Ishikawa (cell line): ENCODE data around the gene PRPH.

Experiments
- CEBPB ChIP-seq: IDR thresholded peaks from 2 replicates; pipeline ENCODE4 v1.6.1; 2012
- EP300 ChIP-seq: IDR thresholded peaks from 2 replicates; pipeline ENCODE4 v1.6.1; 2012; ENCODE audit warnings: borderline replicate concordance
- MAX ChIP-seq: IDR thresholded peaks from 2 replicates; pipeline ENCODE4 v1.6.1; 2012
- RAD21 ChIP-seq: IDR thresholded peaks from 2 replicates; pipeline ENCODE4 v1.6.1; 2012; ENCODE audit warnings: low read depth
- TAF1 ChIP-seq: IDR thresholded peaks from 2 replicates; pipeline ENCODE4 v1.6.1; 2012; ENCODE audit warnings: low read depth, mild to moderate bottlenecking
- TCF12 ChIP-seq: IDR thresholded peaks from 2 replicates; pipeline ENCODE4 v1.6.1; 2012; ENCODE audit warnings: low read depth
- TEAD4 ChIP-seq: IDR thresholded peaks from 2 replicates; pipeline ENCODE4 v1.6.1; 2012
- TF ChIP-seq, protein P1 (sequence below): IDR thresholded peaks from 2 replicates; pipeline ENCODE4 v1.6.1; 2012; ENCODE audit warnings: low read depth, mild to moderate bottlenecking

- TF ChIP-seq EP300 (no peak), TCF12 (no peak), TAF1 (no peak), TEAD4 (no peak), RAD21 (no peak), MAX (no peak), CEBPB (no peak)
- TF ChIP-seq, protein P1, sequence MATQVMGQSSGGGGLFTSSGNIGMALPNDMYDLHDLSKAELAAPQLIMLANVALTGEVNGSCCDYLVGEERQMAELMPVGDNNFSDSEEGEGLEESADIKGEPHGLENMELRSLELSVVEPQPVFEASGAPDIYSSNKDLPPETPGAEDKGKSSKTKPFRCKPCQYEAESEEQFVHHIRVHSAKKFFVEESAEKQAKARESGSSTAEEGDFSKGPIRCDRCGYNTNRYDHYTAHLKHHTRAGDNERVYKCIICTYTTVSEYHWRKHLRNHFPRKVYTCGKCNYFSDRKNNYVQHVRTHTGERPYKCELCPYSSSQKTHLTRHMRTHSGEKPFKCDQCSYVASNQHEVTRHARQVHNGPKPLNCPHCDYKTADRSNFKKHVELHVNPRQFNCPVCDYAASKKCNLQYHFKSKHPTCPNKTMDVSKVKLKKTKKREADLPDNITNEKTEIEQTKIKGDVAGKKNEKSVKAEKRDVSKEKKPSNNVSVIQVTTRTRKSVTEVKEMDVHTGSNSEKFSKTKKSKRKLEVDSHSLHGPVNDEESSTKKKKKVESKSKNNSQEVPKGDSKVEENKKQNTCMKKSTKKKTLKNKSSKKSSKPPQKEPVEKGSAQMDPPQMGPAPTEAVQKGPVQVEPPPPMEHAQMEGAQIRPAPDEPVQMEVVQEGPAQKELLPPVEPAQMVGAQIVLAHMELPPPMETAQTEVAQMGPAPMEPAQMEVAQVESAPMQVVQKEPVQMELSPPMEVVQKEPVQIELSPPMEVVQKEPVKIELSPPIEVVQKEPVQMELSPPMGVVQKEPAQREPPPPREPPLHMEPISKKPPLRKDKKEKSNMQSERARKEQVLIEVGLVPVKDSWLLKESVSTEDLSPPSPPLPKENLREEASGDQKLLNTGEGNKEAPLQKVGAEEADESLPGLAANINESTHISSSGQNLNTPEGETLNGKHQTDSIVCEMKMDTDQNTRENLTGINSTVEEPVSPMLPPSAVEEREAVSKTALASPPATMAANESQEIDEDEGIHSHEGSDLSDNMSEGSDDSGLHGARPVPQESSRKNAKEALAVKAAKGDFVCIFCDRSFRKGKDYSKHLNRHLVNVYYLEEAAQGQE: no peak
These were observed 32.9 kb downstream of the PRPH start for GRCh38 chr12:49327887-49328286.
